B cell (primary cell): Measurements from ENCODE around the gene TRRAP.

ENCODE experiments used
- CTCF ChIP-seq: fragments of 200-600 bp; IDR thresholded peaks from one replicate; pipeline ENCODE4 v1.8.0; 2022; ENCODE audit warnings: antibody characterized with exemption, mild to moderate bottlenecking
- EZH2 ChIP-seq: IDR thresholded peaks from 2 replicates; pipeline ENCODE4 v1.6.1; 2012; ENCODE audit warnings: borderline replicate concordance, low read depth, mild to moderate bottlenecking, moderate library complexity, low read length; ENCODE audit not compliant: insufficient read depth, poor library complexity, severe bottlenecking

DNA sequence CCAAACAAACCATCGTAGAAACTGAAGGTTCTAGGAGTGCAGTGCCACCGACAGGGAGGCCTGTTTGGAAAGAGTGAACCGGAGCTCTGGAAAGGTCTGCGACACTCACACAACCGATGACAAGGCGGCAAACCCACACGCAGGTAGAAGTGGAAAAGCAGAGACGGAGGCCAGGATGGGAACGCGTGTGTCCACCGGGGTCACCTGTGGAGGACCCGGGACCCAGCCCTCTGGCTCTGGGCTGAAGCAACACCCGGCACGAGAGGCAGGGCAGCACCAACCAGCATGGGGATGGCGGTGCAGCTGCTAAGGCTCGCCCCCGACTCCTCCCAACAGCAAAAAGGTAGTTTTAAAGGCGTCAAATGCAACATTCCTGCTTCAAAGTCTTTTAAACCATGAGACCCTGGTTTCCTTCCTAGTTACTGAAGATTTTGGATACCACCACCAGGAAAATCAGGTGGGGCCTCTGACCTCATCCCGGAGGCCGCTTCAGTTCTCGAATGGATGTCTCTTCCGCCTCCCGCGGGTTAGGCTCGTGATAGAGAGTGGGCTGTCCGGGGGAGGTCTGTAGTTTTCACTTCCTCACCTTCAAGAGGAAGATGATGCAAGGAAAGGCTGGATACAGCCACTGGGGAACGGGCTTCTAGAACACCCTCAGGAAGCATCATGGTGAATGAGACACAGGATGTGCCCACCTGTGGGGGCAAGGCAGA lies 150.1 kb downstream of the TRRAP start:
- no peak for TF ChIP-seq CTCF
- no peak for TF ChIP-seq EZH2
